CD4-positive, CD25-positive, alpha-beta regulatory T cell (primary cell): Measurements from ENCODE around the gene DOCK1. TPM values are rescaled to one million over a fixed set of nuclear protein-coding genes. Genes with fewer than 3 reads are reported as not detected.
"Not testable (repeated sequence)": the region's sequence is repeated elsewhere in the genome, so short reads cannot be mapped to it uniquely, and the experiment has no call there.

Experiments used
- ATAC-seq, 2 donors: fragments of 150-1000 bp; cut with Tn5 transposase; one replicate each; pipeline ENCODE4 v1.10.0; 2021; ENCODE audit warnings: low read depth in 2 of 2, moderate number of reproducible peaks in 2 of 2, moderate library complexity in 1 of 2
- DNase-seq, 3 donors: peaks; one replicate each; pipeline versions ENCODE4 v3.0.0 to v3.0.0-alpha.2; 2012 to 2022; ENCODE audit warnings: mixed read lengths in 1 of 3
- H3K27ac ChIP-seq: one replicate; pipeline ENCODE4 v1.7.0; 2013; ENCODE audit warnings: mild to moderate bottlenecking, low read length; ENCODE audit not compliant: insufficient read depth, poor library complexity, severe bottlenecking
- H3K27me3 ChIP-seq: one replicate; pipeline ENCODE4 v1.7.0; 2013; ENCODE audit warnings: low read length; ENCODE audit not compliant: control insufficient read depth, insufficient read depth
- H3K36me3 ChIP-seq: one replicate; pipeline ENCODE4 v1.7.0; 2013; ENCODE audit warnings: mild to moderate bottlenecking, low read length, moderate library complexity; ENCODE audit not compliant: control insufficient read depth, insufficient read depth
- H3K4me1 ChIP-seq: 2 replicates; pipeline ENCODE4 v1.7.0; 2013; ENCODE audit warnings: mild to moderate bottlenecking, low read length; ENCODE audit not compliant: insufficient read depth, control insufficient read depth, poor library complexity, severe bottlenecking
- H3K4me3 ChIP-seq: one replicate; pipeline ENCODE4 v1.7.0; 2013; ENCODE audit warnings: low read depth, mild to moderate bottlenecking, low read length, moderate library complexity
- H3K9me3 ChIP-seq, 2 experiments: 1 replicate in 1 of 2; 2 replicates in 1 of 2; pipeline ENCODE4 v1.7.0; 2013; ENCODE audit warnings: low read length in 2 of 2, mild to moderate bottlenecking in 1 of 2, moderate library complexity in 1 of 2; ENCODE audit not compliant: control insufficient read depth in 2 of 2
- H3K27ac Mint-ChIP-seq, 3 donors: one replicate each; pipeline ENCODE4 v1.8.0; 2020 to 2022; ENCODE audit warnings: mild to moderate bottlenecking in 3 of 3, mixed read lengths in 3 of 3, moderate library complexity in 2 of 3
- H3K27me3 Mint-ChIP-seq: one replicate; pipeline ENCODE4 v1.8.0; 2022; ENCODE audit warnings: mild to moderate bottlenecking, mixed read lengths
- H3K36me3 Mint-ChIP-seq: one replicate; pipeline ENCODE4 v1.8.0; 2020; ENCODE audit warnings: mixed read lengths
- H3K4me1 Mint-ChIP-seq, 4 donors: one replicate each; pipeline ENCODE4 v1.8.0; 2020 to 2022; ENCODE audit warnings: mixed read lengths in 4 of 4, mild to moderate bottlenecking in 1 of 4
- H3K4me3 Mint-ChIP-seq, 4 donors: one replicate each; pipeline ENCODE4 v1.8.0; 2020 to 2022; ENCODE audit warnings: mild to moderate bottlenecking in 4 of 4, mixed read lengths in 4 of 4, moderate library complexity in 3 of 4
- H3K9me3 Mint-ChIP-seq, 7 donors: one replicate each; pipeline ENCODE4 v1.8.0; 2020 to 2022; ENCODE audit warnings: mixed read lengths in 7 of 7, mild to moderate bottlenecking in 3 of 7, moderate library complexity in 2 of 7
- polyA plus RNA-seq, 4 donors: library from polyadenylated mRNA; unstranded; fragments of 300-500 nt; fragmentation: Illumina TruSeq; gene quantifications; one replicate each; pipeline ENCODE4 v1.2.3, GENCODE V29; 2021
- total RNA-seq: library from RNA; stranded (reverse); gene quantifications from one replicate; pipeline ENCODE4 v1.2.3, GENCODE V29; 2022

DOCK1 gene
- total and polyA plus RNA-seq, 5 donors from 2014 or later: 0.20 TPM; not detected in 4

DNA sequence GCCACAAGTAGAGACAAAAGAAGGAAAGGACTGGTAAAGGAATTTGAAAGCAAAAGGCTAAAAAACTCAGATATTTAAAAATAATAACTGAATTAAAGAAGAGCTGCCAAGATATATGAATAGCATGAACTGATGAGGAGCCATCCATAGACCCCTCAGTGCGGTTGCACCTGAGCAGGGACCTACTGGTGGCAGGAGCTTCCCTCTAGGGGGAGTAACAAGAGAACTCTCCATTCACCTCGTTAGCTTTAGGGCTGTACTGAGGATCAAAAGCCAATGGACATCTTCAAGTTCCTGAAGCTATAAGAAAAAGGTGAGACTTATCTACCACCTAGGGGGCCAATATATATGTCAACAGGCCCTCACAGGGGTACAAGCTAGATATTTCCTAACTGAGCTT lies 27.8 kb upstream of the DOCK1 start:
- Histone ChIP-seq H3K9me3 (peaks cover 0 to 2% of the 10 kb centered on the region in 2 experiments), H3K4me1 (no peaks in the 10 kb centered on the region), H3K27me3 (no peaks in the 10 kb centered on the region), H3K36me3 (no peaks in the 10 kb centered on the region), H3K4me3 (no peak overlapping the region), H3K27ac (no peak overlapping the region)
- ATAC-seq (no peak), DNase-seq (no peak)
- H3K9me3 Mint-ChIP-seq: peaks cover 0 to 12% (median 2%) of the 10 kb centered on the region in 7 donors
- no peaks in the 10 kb centered on the region for H3K27me3 Mint-ChIP-seq
- H3K36me3 Mint-ChIP-seq: no peaks in the 10 kb centered on the region
- H3K27ac Mint-ChIP-seq: no peak overlapping the region
- no peaks in the 10 kb centered on the region for H3K4me1 Mint-ChIP-seq
- no peak overlapping the region for H3K4me3 Mint-ChIP-seq

DNA sequence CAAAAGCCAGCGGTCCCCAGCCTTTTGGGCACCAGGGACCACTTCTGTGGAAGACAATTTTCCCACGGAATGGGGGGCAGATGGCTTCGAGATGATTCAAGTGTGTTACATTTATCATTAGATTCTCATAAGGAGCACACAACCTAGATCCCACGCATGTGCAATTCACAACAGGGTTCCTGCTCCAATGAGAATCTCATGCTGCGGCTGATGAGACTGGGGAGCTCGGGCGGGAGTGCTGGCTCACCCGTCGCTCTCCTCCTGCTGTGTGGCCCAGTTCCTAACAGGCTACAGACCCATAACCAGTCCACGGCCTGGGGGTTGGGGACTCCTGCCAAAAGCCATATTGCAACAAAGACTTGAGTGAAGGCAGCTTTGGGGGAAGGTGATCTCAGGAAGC lies 26.6 kb upstream of the DOCK1 start:
- DNase-seq (no peak), ATAC-seq (no peak)
- peaks cover 0 to 11% (median 2%) of the 10 kb centered on the region in 7 donors for H3K9me3 Mint-ChIP-seq
- Histone ChIP-seq H3K4me1 (no peaks in the 10 kb centered on the region), H3K27me3 (no peaks in the 10 kb centered on the region), H3K36me3 (no peaks in the 10 kb centered on the region), H3K27ac (no peak overlapping the region), H3K4me3 (no peak overlapping the region), H3K9me3 (peaks cover 0 to 2% of the 10 kb centered on the region in 2 experiments)
- H3K4me3 Mint-ChIP-seq: no peak overlapping the region
- no peaks in the 10 kb centered on the region for H3K36me3 Mint-ChIP-seq
- no peaks in the 10 kb centered on the region for H3K4me1 Mint-ChIP-seq
- no peak overlapping the region for H3K27ac Mint-ChIP-seq
- H3K27me3 Mint-ChIP-seq: no peaks in the 10 kb centered on the region

DNA sequence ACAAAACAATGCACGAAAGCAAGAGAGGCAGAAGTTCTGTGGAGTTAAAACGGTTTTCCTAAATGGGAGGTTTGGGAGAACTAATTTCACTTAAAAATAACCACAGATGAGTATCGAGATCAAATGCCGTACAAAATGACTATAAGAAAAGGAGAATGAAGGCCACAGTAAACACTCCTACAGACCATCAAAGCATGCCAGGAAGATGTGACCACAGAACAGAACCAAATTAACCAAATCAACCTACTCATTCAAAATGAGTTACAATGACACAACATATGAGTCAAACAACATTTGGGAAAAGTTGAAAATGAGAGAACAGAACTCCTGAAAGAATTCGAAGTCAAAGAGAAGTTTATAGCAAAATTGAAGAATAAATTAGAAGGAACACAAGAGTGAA lies 24.3 kb upstream of the DOCK1 start:
- Mint-ChIP-seq H3K4me1 (no peaks in the 10 kb centered on the region), H3K36me3 (no peaks in the 10 kb centered on the region), H3K27me3 (no peaks in the 10 kb centered on the region), H3K27ac (no peak overlapping the region), H3K4me3 (no peak overlapping the region), H3K9me3 (peaks cover 0 to 8% (median 2%) of the 10 kb centered on the region in 7 donors)
- H3K9me3 ChIP-seq: peaks cover 0 to 2% of the 10 kb centered on the region in 2 experiments
- no peaks in the 10 kb centered on the region for H3K36me3 ChIP-seq
- ATAC-seq (no peak), DNase-seq (no peak)
- H3K4me3 ChIP-seq: no peak overlapping the region
- no peaks in the 10 kb centered on the region for H3K4me1 ChIP-seq
- H3K27ac ChIP-seq: no peak overlapping the region
- H3K27me3 ChIP-seq: no peaks in the 10 kb centered on the region

DNA sequence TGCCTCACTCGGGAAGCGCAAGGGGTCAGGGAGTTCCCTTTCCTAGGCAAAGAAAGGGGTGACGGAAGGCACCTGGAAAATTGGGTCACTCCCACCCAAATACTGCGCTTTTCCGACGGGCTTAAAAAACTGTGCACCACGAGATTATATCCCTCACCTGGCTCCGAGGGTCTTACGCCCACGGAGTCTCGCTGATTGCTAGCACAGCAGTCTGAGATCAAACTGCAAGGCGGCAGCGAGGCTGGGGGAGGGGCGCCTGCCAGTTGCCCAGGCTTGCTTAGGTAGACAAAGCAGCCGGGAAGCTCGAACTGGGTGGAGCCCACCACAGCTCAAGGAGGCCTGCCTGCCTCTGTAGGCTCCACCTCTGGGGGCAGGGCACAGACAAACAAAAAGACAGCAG lies 23.2 kb upstream of the DOCK1 start:
- ATAC-seq, H3K4me3 Mint-ChIP-seq, H3K4me1 ChIP-seq, H3K4me1 Mint-ChIP-seq, H3K36me3 ChIP-seq, H3K9me3 ChIP-seq, H3K4me3 ChIP-seq, H3K27me3 Mint-ChIP-seq, H3K9me3 Mint-ChIP-seq, H3K27ac ChIP-seq, H3K36me3 Mint-ChIP-seq, H3K27ac Mint-ChIP-seq, H3K27me3 ChIP-seq, DNase-seq: not testable (repeated sequence)

DNA sequence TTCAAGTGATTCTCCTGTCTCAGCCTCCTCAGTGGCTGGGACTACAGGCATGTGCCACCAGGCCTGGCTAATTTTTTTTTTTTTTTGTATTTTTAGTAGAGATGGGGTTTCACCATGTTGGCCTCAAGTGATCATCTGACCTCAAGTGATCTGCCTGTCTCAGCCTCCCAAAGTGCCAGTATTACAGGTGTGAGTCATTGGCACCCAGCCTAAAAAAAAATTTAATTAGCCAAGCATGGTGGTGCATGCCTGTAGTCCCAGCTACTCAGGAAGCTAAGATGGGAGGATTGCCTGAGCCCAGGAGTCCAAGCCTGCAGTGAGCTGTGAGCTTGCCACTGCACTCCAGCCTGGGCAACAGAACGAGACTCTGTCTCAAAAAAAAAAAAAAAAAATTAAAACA lies 16.8 kb upstream of the DOCK1 start:
- H3K27me3 Mint-ChIP-seq, H3K4me1 ChIP-seq, H3K36me3 ChIP-seq, H3K4me3 Mint-ChIP-seq, H3K4me1 Mint-ChIP-seq, H3K27ac Mint-ChIP-seq, H3K4me3 ChIP-seq, ATAC-seq, H3K27ac ChIP-seq, H3K9me3 Mint-ChIP-seq, DNase-seq, H3K36me3 Mint-ChIP-seq, H3K27me3 ChIP-seq, H3K9me3 ChIP-seq: not testable (repeated sequence)

DNA sequence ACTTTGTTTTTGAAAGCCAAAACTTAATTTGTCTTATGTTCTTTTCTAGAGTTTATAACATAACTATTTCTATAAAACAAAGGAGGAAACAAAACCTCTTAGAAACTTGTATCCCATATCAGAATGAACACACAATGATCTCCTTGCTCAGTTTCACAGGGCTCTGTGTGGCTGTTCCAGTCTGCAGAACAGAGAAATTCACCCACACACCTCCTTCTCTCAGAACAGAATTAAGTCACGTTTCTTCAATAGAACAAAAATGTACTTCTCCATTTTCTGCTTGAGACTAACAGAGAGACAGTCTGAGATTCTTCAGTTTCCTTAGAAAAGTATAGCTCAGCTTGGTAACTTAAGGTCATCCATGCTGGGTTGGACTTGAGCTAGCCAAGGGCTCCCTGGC lies 15.8 kb upstream of the DOCK1 start:
- Histone ChIP-seq H3K4me3 (no peak overlapping the region), H3K9me3 (no peaks in the 10 kb centered on the region), H3K27me3 (no peaks in the 10 kb centered on the region), H3K27ac (no peak overlapping the region), H3K36me3 (no peaks in the 10 kb centered on the region), H3K4me1 (no peaks in the 10 kb centered on the region)
- H3K9me3 Mint-ChIP-seq: peaks cover 0 to 4% (median 1%) of the 10 kb centered on the region in 7 donors
- no peaks in the 10 kb centered on the region for H3K27me3 Mint-ChIP-seq
- H3K4me1 Mint-ChIP-seq: no peaks in the 10 kb centered on the region
- no peak overlapping the region for H3K4me3 Mint-ChIP-seq
- no peak for DNase-seq
- no peak overlapping the region for H3K27ac Mint-ChIP-seq
- H3K36me3 Mint-ChIP-seq: no peaks in the 10 kb centered on the region
- no peak for ATAC-seq

DNA sequence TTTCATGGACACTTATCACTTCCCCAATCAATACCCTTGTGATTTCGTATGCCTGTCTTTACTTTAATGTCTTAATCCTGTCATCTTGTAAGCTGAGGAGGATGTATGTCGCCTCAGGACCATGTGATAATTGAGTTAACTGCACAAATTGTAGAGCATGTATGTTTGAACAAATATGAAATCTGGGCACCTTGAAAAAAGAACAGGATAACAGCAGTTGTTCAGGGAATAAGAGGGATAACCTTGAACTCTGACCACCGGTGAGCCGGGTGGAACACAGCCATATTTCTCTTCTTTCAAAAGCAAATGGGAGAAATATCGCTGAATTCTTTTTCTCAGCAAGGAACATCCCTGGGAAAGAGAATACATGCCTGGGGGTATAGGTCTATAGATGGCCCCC lies 14.4 kb upstream of the DOCK1 start:
- not testable (repeated sequence) for H3K27me3 ChIP-seq, H3K27ac Mint-ChIP-seq, H3K9me3 Mint-ChIP-seq, H3K4me1 ChIP-seq, H3K4me1 Mint-ChIP-seq, H3K27me3 Mint-ChIP-seq, H3K36me3 ChIP-seq, H3K4me3 Mint-ChIP-seq, ATAC-seq, H3K4me3 ChIP-seq, DNase-seq, H3K27ac ChIP-seq, H3K9me3 ChIP-seq, H3K36me3 Mint-ChIP-seq

DNA sequence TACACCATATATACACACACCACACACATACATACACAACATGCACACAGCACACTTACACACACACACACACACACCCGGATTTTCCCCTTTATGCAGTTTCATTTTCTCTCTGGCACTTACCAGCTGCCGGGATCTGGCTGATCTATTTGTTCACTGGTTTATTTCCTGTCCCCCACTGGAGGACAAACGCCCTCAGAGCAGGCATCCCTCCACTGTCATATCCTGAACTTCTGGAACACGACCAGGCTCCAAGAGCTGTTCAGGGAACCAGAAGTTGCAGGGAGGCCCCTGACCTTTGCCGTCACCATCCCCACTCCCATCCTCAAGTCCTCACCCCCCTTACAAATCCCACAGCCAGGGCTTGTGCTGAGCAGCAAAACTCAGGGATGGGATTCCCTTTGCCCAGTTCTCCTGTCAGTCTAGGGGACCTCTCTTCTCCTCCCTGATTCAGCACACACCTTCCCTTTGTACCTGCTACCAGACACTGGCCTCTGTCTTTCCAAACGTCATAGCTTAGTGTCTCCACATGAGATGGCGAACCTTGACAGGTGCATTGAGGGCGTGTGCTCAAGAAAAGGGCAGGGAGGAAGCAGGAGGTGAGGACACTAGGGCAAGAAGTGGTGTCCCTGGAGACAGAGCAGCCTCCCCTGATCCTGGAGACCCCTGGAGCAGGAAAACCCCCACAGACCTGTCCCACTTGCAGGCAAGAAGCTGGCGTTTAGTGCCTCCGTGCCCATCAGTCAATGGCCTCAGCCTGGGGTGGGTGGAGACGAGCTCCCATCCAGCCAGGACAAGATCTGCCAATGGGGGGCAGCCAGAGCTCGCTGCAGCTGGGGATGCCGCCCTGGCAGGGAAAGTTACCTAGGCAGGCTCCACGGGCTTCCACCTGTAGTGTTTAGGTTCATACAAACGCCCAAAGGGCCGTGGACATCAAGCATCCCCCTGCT lies 12.7 kb upstream of the DOCK1 start:
- Histone ChIP-seq H3K4me3 (no peak overlapping the region), H3K36me3 (no peaks in the 10 kb centered on the region), H3K4me1 (no peaks in the 10 kb centered on the region), H3K27ac (no peak overlapping the region), H3K27me3 (no peaks in the 10 kb centered on the region), H3K9me3 (no peaks in the 10 kb centered on the region)
- H3K36me3 Mint-ChIP-seq: no peaks in the 10 kb centered on the region
- DNase-seq: no peak
- H3K27ac Mint-ChIP-seq: no peak overlapping the region
- no peaks in the 10 kb centered on the region for H3K27me3 Mint-ChIP-seq
- ATAC-seq: no peak
- no peak overlapping the region for H3K4me3 Mint-ChIP-seq
- peaks cover 0 to 6% (median 2%) of the 10 kb centered on the region in 7 donors for H3K9me3 Mint-ChIP-seq
- H3K4me1 Mint-ChIP-seq: no peaks in the 10 kb centered on the region
